ENCODE measurements around the gene MMP7.
"Not testable (repeated sequence)": the region's sequence is repeated elsewhere in the genome, so short reads cannot be mapped to it uniquely, and the experiment has no call there.

Gene MMP7

DNA sequence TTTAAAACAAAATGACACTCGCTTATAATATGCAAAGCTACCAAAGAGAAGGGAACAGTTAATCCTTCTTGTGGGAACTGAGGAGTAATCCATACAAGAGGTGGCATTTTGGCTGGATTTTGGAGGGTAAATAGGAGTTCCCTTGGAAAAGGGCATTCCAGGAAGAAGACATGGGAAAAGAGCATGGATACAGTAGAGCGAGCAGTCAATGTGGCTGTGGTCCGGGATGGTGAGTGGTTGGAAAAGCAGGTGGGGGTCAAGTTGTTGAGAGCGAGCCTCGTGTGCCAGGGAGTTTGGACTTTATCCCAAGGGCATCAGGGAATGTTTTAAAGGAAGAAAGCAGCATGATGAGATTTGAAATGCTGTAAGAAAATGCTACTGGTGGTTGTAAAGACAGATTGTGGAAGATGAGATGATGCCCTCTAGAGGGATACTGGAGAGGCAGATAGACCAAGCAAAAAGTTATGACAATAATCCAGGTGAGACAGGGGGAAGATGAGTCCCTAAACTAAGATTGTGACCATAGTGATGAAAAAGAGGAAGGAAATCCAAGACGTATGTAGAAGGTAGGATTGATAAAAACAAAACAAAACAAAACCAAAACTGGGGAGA is 3.8 kb upstream of the MMP7 start:
- no peak for DNase-seq

DNA sequence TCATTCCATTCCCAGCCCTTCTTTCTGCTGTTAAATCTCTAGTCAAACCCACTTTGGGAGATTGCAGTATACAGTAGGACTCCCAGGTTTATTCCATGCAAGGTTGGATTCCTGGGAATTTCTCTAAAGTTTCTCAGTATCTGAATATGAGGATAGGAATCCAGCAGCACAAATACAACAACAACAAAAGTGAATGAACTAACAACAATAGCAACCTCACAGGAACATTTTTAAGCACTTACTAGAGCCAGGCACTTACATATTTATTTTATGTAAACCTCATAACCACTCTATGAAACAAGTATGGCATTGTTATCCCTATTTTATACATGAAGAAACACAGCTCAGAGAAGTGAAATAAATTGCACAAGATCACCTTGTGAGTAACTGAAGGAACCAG is 1.9 kb downstream of the MMP7 start:
- DNase-seq: no peak

- no peak for DNase-seq
These were observed 2.9 kb downstream of the MMP7 start for GRCh38 chr11:102527684-102528083.

DNA sequence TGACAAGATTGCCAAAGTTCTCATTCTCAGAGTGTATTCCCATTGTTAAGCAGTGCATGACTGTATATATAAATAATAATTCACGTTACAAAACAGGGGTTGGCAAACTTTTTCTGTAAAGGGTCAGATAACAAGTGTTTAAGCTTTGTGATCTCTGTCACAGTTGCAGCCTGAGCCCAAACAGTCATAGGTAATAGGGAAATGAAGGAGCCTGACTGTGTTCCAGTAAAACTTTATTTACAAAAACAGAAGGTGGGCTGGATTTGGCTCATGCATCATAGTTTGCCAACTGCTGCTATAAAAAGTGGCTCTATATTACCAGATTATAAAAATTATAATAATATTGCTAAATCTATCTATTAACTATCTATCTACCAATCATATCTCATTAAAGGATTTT is 3.5 kb downstream of the MMP7 start:
- DNase-seq: no peak

- DNase-seq: no peak
These were observed 6.7 kb downstream of the MMP7 start for GRCh38 chr11:102523887-102524286.

GRCh38 chr11:102523189-102523570 is 7.4 kb downstream of the MMP7 start:
- DNase-seq: no peak

DNA sequence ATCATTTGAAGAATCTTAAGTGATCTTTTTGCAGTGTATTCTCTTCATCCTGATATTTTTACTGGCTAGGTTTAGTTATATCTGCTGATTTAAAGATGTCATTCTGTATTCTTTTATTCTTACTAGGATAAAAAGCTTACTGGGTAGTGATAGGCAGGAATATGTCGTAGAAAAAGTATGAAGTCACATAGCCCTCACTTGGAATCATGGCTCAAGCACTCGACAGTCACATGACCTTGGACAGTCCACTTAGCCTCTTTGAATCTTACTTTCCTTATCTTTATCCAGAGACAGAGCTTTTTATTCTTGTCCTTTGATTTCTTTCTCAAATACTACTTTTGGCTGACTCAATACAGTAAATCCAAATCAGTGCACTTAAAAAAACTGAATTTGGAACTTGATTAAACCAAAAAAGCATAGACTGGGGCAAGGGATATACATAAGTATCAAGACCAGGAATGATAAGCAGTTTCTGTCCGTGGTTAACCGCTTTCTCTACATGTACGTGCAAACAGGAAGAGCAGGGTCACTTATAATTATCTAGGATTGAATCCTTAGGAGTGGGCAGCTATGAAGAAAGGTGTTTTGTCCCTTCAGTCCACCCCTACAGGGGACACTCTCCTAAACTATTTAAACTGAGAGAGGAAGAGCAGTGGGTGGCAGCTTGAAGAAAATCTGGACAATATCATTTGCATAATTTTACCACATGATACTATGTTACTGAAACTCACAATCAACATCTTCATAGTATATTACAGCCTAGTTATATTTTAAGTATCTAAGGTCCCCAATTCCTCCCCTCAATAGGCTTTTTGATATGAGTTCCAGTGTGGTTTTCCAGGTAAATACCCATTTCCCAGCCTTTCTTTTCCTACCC is 8.0 kb downstream of the MMP7 start:
- no peak for DNase-seq

- DNase-seq: no peak
These were observed 9.4 kb downstream of the MMP7 start for GRCh38 chr11:102521121-102521520.

DNA sequence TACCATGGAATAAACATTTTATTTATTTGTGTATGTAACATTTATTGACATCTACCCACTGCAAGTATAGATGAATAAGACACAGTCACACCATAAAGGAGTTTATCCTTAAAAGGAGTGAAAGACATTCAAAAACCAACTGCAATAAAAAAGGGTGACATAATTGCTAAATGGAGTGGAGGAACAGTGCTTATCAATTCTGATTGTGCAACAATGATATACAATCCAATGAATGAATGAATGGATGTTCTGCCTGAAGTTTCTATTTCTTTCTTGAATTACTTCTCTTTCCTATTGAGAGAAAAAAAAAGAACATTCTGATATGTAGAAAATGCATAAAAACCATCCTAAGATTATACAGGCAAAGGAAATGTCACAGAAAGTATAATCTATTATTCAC is 10.0 kb downstream of the MMP7 start:
- no peak for DNase-seq

GRCh38 chr11:102518296-102519094 is 12.1 kb downstream of the MMP7 start:
- no peak for DNase-seq

GRCh38 chr11:102517670-102518069 is 12.9 kb downstream of the MMP7 start:
- DNase-seq: no peak

DNA sequence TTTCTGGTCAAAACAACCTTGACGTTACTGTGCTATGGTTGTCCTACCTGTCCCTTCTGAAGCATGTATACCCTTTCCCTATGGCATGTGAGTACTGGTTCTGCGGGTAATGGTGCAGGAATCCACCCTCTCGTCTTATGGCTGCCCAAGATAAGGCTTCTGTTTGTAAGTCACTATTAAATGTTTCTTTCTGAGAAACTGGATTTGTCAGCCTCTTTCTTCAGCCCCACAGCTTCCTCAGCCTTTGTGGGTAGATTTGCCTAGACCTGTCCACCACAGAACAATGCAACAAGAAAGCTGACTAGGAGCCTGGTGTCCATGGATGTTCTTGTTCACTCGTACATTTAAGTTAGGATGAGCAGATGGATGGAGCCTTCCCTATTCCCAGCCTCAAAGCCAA is 14.4 kb downstream of the MMP7 start:
- DNase-seq: no peak

DNA sequence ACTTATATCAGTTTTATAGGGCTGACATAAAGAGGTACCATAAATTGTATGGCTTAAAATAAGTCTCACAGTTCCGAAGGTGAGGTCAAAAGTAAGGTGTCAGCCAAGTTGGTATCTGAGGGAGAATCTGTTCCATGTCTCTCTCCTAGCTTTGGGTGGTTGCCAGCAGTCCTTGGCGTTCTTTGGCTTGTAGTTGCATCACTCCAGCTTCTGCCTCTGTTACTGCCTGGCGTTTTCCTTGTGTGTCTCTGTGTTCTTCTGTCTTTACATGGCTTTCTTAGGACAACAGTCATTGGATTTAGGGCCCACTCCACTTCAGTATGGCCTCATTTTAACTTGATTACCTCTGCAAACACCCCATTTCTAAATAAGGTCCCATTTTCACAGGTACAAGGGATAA is 16.7 kb downstream of the MMP7 start:
- DNase-seq: no peak

- no peak for DNase-seq
These were observed 20.0 kb downstream of the MMP7 start for GRCh38 chr11:102510439-102511135.

DNA sequence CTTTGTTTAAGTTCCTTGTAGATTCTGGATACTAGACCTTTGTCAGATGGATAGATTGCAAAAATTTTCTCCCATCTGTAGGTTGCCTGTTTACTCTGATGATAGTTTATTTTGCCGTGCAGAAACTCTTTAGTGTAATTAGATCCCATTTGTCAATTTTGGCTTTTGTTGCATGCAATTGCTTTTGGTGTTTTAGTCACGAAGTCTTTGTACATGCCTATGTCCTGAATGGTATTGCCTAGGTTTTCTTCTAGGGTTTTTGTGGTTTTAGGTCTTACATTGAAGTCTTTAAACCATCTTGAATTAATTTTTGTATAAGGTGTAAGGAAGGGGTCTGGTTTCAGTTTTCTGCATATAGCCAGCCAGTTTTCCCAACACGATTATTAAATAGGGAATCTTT is 27.7 kb downstream of the MMP7 start:
- not testable (repeated sequence) for DNase-seq

DNA sequence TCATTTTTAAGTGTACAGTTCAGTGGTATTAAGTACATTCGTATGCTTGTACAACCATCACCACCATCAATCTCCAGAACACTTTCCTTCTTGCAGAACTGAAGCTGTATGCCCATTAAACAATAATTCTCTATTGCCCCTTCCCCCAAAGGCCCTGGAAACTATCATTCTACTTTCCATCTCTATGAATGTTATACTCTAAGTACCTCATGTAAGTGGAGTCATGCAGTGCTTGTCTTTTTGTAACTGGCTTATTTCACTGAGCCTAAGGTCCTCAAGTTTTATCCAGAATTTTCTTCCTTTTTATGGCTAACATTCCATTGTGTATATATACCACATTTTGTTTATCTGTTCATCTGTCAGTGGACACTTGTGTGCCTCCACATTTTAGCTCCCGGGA is 29.7 kb downstream of the MMP7 start:
- DNase-seq: no peak

GRCh38 chr11:102499931-102500330 is 30.6 kb downstream of the MMP7 start:
- DNase-seq: no peak

DNA sequence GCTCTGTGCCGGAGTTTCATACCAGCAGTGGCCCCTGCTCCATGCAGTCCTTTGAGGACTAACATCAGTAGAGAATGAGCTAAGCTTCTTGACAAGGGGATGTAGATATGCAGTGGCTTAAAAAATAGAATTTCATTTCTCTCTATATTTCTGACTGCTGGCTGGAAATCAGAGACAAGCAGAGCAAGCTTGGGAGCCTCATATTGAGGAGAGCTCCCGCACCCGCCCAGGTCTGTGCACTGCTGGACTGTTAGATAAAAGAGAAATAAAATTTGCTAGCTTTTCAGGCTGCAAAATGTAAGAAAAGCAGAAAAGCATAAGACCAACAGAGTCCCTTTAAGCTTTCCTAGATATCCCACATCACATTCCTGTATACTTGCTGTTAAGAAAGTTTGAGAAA is 31.4 kb downstream of the MMP7 start:
- DNase-seq: no peak

DNA sequence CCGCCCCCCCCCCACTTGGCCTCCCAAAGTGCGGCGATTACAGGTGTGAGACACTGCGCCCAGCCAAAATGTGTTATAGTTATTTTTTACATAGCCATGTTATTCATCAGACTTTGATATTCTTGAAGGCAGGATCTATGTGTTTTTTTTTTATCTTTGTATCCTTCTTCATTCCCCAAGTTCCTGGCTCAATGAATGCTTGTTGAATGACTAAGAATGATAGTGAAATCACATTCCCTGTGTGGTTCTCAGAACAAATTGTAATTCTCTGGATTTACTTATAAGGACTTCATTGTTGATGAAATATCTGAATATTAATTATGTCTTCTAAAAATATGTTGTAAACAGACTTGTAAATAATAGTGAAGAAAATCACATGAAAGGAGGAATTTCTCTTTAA is 33.5 kb downstream of the MMP7 start:
- DNase-seq: no peak

DNA sequence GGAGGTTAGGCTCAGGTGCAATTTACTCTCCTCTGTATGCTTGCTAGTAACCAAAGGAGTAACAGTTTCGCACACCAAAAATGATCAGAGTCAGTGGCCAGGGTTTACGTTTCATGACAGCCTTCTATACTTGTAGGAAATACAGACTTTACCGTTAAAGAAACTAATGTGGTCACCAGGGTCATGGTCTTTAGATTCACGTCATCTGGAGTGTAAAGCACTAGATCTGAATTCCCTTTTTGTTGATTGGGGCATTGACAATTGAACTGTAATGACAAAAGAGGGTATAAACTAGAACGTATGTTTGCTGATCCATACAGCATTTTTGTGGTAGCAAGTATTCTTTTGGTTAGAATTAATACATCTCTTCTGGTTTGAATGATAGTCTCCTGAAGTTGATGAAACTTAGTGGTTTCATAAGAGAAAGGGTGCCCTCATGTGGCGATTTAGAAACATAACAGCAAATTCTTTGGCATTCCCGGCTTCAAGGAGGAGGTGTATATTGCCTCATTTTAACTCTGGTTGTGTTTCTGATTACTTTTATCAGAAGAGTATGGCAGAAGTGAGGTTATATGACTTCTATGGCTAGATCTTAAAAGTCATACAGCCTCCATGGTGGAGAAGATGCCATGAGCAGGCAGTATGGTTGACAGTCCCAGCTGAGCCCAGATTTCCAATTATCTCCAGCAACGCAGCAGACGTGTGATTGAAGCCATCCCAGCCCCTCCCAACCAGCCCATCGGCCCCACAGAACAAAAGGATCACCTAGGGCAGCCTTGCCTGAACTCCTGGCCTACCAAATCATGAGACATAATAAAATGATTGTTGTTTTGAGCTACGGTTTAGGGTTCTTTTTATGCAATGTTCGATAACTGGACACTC is 35.1 kb downstream of the MMP7 start:
- DNase-seq: peak; percentile 44

- DNase-seq: no peak
These were observed 36.3 kb downstream of the MMP7 start for GRCh38 chr11:102494216-102494615.

GRCh38 chr11:102493524-102493923 is 37.0 kb downstream of the MMP7 start:
- DNase-seq: no peak
